Parietal lobe (tissue), 1 donor: ENCODE measurements around the gene ZNF791. TPM values are rescaled to one million over a fixed set of nuclear protein-coding genes. Genes with fewer than 3 reads are reported as not detected.

Experiments
- total RNA-seq: library from RNA; depleted of rRNA; stranded (reverse); fragments of >200 nt; gene quantifications from one replicate; pipeline ENCODE4 v1.2.3, GENCODE V29; 2014

Gene ZNF791
- total RNA-seq, result 29.1 TPM

DNA sequence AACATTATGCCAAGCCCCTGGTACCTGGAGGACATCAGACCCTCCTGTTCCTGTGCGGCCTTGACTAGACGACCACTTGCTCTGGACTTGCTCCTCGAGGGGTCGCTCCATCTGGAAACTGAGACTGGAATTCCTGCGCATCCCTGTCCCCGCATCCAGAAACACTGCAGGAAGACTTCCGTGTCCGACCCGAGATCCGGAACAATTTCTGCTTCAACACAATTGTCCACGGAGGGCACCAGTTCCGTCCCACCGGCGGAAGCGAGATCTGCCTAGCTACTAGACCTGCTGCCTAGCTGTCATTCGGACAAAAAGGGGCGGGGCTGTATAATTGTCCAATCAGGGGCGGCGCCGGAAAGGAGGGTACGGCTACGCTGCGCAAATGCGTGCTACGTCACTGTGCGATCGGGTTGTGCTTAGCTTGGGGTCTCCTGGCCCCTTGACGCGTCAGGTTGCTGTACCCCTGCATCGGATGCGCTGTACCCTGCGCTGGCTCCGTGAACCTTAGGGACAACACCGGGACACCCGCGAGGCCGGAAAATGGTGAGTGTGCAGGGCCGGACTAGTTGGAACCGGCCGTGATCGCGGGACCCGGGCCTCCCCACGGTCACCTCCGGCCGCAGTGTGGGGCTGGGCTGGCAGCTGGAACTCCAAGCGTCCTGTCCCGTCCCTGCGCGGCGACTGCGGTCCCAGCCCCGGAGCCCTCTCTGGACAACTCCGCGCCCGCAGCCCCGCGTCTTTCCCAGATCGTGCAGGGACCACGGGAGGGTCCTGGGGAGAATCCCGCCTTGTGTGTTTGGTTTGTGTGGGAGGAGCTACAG, at the start of gene ZNF791, which contains the start of gene ZNF490:
Gene ZNF791, plus strand, starts transcription at position 381 of the 821 bp plus-strand sequence. Its CDS starts 160 bp downstream, at position 541.
Gene ZNF490, minus strand, starts transcription at position 274 of the 821 bp plus-strand sequence. Its CDS starts 133 bp downstream, at position 141.

DNA sequence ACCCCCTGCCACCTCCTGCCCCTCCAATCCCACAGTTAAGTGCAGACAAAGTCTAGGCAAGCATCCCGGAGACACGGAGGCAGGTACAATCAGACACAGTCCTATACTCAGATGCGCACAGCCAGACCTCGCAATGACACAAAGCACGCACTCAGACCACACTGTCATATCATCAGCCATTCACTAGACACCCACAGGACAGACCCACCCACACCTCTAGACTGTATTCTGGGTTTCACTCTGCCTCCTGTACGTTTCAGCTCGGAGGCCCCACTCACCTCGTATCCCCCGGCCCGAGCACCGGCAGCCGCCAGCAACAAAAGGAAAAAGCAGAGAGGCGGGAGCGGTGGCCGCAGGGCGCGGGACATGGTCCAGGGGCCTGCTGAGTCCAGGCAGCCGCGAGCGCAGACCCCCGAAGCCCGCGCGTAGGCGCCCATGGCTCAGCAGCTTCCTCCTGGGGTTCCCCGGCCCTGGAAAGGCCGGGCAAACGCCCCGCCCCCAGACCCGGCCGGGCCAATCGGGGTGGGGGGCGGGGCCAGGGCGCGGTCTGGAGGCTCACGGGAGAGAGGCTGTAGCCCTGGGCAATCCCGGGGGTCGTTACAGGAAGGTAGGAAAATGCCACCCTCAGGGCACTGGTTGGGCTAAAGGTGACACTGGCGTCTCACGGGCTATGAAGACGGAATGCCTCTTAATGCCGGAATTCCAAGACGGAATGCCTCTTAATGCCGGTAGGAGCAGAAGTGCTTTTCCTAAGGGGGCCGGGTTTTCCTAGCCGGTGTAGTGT, 55.7 kb downstream of the ZNF791 start, which contains the start of the genes MAN2B1 and WDR83:
Gene MAN2B1, minus strand, starts transcription at position 478 of the 784 bp plus-strand sequence. Its CDS starts 41 bp downstream, at position 437.
Gene WDR83, plus strand, starts transcription at position 543 of the 784 bp plus-strand sequence. CDS start 2,984 bp downstream, outside the sequence.

DNA sequence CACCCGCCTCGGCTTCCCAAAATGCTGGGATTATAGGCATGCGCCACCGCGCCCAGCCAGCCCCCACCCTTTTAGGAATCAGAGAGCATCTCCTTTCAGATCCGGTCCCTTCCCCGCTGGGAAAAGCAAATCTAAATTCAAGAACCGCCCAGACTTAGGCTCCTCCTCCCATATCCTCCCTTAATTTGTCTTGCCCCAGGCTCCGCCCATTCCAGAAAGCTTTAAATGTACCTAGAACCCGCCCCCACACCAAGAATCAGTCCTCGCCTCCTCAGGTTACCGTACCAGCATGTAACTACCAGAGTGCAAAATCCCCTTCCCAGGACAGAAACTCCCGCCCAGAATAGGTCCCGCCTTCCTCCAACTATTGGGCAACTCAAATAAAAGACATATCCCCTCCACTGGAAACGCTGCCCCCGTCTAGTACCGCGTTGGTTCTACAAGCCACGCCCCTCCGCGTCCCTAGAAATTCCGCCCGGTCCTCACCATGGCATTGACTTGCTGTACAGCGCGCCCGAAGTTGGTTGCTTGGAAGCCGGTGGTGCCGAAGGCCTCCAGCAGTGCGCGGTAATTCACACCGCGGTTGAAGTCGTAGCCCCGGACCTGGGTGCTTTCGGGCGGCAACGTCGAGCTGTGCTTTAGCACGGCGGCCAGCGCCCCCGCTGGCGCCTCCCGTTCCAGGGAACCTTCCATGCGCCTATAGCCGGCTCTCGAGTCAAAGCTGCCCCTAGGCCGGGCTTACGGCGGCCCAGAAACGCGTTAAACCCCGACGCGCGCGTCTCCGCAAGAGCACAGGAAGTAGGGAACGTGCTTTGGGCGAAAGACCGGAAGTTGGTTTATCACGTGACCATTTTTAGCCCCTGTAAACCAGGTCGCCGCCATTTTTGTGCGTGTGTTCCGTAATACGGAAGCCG, 70.6 kb downstream of the ZNF791 start, which contains the start of gene DHPS:
Gene DHPS, minus strand, starts transcription at position 807 of the 914 bp plus-strand sequence. Its CDS starts 114 bp downstream, at position 693.

Other genes with a start within 250 kb of the ZNF791 start
- gene ZNF442, start 245.2 kb upstream of the ZNF791 start, total RNA-seq, result 6.6 TPM
- gene ZNF799, start 209.6 kb upstream of the ZNF791 start, total RNA-seq, result 8.5 TPM
- gene ZNF443, start 169.9 kb upstream of the ZNF791 start, total RNA-seq, result 25.0 TPM
- 32.6 TPM for gene ZNF709, start 126.1 kb upstream of the ZNF791 start, total RNA-seq
- gene ZNF564, start 59.4 kb upstream of the ZNF791 start, total RNA-seq, result 36.9 TPM
- gene ZNF490, start 107 bp upstream of the ZNF791 start, total RNA-seq, result 21.6 TPM
- 13.8 TPM for gene MAN2B1, start 55.8 kb downstream of the ZNF791 start, total RNA-seq
- gene WDR83, start 55.9 kb downstream of the ZNF791 start, total RNA-seq, result 14.4 TPM
- gene DHPS, start 71.0 kb downstream of the ZNF791 start, total RNA-seq, result 110 TPM
- gene GNG14, start 77.1 kb downstream of the ZNF791 start, total RNA-seq, result not detected
- gene FBXW9, start 85.7 kb downstream of the ZNF791 start, total RNA-seq, result 8.1 TPM
- 90.1 TPM for gene TNPO2, start 113.0 kb downstream of the ZNF791 start, total RNA-seq
- gene TRIR, start 123.8 kb downstream of the ZNF791 start, total RNA-seq, result 157 TPM
- gene GET3, start 126.6 kb downstream of the ZNF791 start, total RNA-seq, result 45.4 TPM
- gene BEST2, start 140.9 kb downstream of the ZNF791 start, total RNA-seq, result not detected
- 35.4 TPM for gene HOOK2, start 164.6 kb downstream of the ZNF791 start, total RNA-seq
- 10.3 TPM for gene JUNB, start 180.6 kb downstream of the ZNF791 start, total RNA-seq
- gene PRDX2, start 190.9 kb downstream of the ZNF791 start, total RNA-seq, result 189 TPM
- not detected for gene THSD8, start 191.1 kb downstream of the ZNF791 start, total RNA-seq
- gene RNASEH2A, start 195.7 kb downstream of the ZNF791 start, total RNA-seq, result 16.9 TPM
- gene RTBDN, start 223.7 kb downstream of the ZNF791 start, total RNA-seq, result 2.2 TPM
- 131 TPM for gene MAST1, start 227.6 kb downstream of the ZNF791 start, total RNA-seq